Epithelial cell of proximal tubule (primary cell): ENCODE measurements around the gene RHBDF1. TPM values are rescaled to one million over a fixed set of nuclear protein-coding genes. Genes with fewer than 3 reads are reported as not detected.
A peak's percentile ranks its signal among the peaks of the same experiment; 100 is the strongest.
"Not testable (repeated sequence)": the region's sequence is repeated elsewhere in the genome, so short reads cannot be mapped to it uniquely, and the experiment has no call there.

Experiments used
- DNase-seq: peaks from one replicate; pipeline ENCODE4 v3.0.0-alpha.2; 2011; ENCODE audit warnings: low read depth
- H3K4me3 ChIP-seq: 2 replicates; pipeline ENCODE4 v1.5.1; 2011; ENCODE audit warnings: low read depth, mild to moderate bottlenecking, low read length
- CTCF ChIP-seq: conservative IDR thresholded peaks from 2 replicates; pipeline ENCODE4 v1.5.1; 2012; ENCODE audit warnings: low read depth, mild to moderate bottlenecking, low read length
- total RNA-seq: library from RNA; depleted of rRNA; stranded (reverse); fragments of >200 nt; gene quantifications from 2 replicates; pipeline ENCODE4 v1.2.3, GENCODE V29; 2015

Gene RHBDF1
- total RNA-seq, 1 donor from 2014 or later, result 21.2 TPM

DNA sequence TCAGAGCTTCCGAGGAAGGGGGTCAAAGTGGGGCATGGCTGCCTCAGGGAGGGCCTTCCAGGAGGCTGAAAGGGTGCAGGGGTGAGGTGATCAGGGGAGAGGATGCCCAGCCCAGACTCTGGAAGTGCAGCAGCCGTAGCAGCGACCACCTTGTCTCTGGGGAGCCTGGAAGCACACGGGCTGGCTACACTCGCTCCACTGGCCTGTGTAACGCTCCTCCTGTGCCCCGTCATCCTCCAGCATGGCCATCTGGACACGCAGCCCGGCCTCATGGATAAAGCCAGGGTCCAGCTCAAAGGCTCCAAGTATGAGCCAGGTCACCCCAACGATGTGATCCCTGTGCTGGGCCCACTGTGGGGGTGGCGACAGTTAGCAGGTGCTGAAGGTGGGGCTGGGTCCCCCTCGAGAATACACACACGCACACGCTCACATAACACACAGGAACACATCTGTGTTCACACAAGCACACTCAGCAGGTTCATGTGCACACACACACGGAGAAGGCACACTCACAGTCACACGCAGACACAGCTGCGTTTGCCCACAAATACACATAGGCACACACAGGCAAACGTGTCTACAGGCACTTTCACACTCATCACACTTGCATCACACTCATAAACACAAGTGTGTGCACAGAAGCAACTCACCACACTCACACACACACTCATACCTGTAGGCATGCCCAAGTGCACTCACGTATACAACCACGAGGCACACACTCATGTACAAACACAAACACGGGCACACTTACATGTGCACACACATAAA, 38.4 kb downstream of the RHBDF1 start:
- DNase-seq, result no peak
- no peak overlapping the region for H3K4me3 ChIP-seq
- no peak for TF ChIP-seq CTCF

DNA sequence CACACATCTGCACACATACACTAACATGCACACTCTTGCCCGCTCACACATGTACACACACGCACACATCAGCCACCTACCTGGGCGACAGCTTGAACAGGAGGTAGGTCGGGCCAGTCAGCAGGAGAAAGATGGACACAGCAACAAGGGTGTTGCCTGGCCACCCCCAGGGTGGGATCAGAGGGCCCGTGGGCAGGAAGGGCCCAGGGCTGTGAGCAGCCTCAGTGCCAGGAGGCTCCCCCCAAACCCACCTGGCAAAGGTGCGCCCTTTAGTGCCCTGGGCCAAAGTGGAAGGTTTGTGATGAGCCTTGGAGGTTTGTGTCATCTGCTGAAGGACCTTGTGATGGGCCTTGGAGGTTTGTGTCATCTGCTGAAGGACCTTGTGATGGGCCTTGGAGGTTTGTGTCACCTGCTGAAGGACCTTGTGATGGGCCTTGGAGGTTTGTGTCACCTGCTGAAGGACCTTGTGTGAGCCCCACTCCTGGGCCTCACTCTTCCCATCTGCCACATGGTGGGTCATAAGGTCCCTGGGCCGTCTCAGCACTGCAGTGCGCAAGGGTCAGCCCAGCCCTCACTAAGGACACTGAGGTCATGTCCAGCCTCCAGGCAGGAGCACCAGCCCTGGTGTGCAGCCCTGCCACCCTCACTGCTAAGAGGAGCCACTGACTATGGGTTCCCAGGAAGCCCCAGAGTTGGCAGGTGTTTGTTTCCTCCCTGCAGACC, 39.1 kb downstream of the RHBDF1 start:
- not testable (repeated sequence) for DNase-seq, H3K4me3 ChIP-seq

GRCh38 chr16:30627-31026, 41.8 kb downstream of the RHBDF1 start:
- not testable (repeated sequence) for DNase-seq, H3K4me3 ChIP-seq

DNA sequence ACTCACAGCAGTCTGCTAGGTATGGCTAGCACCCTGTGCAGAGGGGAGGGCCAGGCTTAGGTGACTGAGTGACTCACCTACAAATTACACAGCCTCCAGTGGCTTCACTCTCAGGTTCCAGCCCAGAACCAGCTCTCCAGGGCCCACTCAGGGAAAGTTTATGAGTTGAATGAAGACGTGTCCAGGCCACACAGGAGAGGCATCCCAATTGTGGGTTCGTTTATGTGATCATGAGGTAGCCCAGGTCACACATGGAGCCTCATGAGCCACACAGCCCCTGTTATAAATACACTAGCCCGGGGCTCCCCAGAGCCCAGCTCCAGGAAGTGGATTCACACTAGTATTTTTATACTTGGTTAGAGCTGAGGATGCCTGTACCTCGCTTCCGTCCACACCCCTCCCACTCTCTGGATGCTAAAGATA, 46.5 kb downstream of the RHBDF1 start:
- H3K4me3 ChIP-seq, DNase-seq: not testable (repeated sequence)

- H3K4me3 ChIP-seq, DNase-seq: not testable (repeated sequence)
These were observed 48.3 kb downstream of the RHBDF1 start for GRCh38 chr16:24151-24550.

- H3K4me3 ChIP-seq, DNase-seq: not testable (repeated sequence)
These were observed 51.5 kb downstream of the RHBDF1 start for GRCh38 chr16:20886-21285.

DNA sequence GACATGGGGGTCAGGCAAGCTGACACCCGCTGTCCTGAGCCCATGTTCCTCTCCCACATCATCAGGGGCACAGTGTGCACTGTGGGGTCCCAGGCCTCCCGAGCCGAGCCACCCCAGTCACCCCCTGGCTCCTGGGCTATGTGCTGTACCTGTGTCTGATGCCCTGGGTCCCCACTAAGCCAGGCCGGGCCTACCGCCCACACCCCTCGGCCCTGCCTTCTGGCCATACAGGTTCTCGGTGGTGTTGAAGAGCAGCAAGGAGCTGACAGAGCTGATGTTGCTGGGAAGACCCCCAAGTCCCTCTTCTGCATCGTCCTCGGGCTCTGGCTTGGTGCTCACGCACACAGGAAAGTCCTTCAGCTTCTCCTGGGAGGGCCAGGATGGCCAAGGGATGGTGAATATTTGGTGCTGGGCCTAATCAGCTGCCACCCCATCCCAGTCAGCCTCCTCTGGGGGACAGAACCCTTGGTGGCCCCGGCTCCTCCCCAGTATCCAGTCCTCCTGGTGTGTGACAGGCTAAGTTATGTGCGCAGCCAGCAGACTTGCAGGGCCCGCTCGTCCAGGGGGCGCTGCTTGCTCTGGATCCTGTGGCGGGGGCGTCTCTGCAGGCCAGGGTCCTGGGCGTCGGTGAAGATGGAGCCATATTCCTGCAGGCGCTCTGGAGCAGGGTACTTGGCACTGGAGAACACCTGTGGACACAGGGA, 55.2 kb downstream of the RHBDF1 start:
- DNase-seq, H3K4me3 ChIP-seq: not testable (repeated sequence)

GRCh38 chr16:10772-11171, 61.7 kb downstream of the RHBDF1 start:
- not testable (repeated sequence) for H3K4me3 ChIP-seq, DNase-seq
- TF ChIP-seq CTCF, result peak; percentile 47

- no peak for TF ChIP-seq CTCF
- peak overlapping the region; percentile 43 for H3K4me3 ChIP-seq
- no peak for DNase-seq
These were observed 62.3 kb downstream of the RHBDF1 start for GRCh38 chr16:9903-10665.

Other genes starting within 250 kb of the RHBDF1 start
- 9.4 and 23.7 TPM in 2 replicates for gene POLR3K, start 19.0 kb downstream of the RHBDF1 start, total RNA-seq
- 53.9 and 78.1 TPM in 2 replicates for gene SNRNP25, start 18.8 kb downstream of the RHBDF1 start, total RNA-seq
- gene MPG, start 5.6 kb upstream of the RHBDF1 start, total RNA-seq, result 92.8 and 223 TPM in 2 replicates
- 12.2 and 14.4 TPM in 2 replicates for gene NPRL3, start 66.0 kb upstream of the RHBDF1 start, total RNA-seq
- not detected in 2 replicates for gene HBZ, start 80.0 kb upstream of the RHBDF1 start, total RNA-seq
- not detected in 2 replicates for gene HBM, start 93.3 kb upstream of the RHBDF1 start, total RNA-seq
- gene HBA2, start 100.2 kb upstream of the RHBDF1 start, total RNA-seq, result not detected in 2 replicates
- not detected in 2 replicates for gene HBA1, start 104.0 kb upstream of the RHBDF1 start, total RNA-seq
- 1.5 and 12.1 TPM in 2 replicates for gene HBQ1, start 107.8 kb upstream of the RHBDF1 start, total RNA-seq
- 49.3 and 77.6 TPM in 2 replicates for gene LUC7L, start 156.8 kb upstream of the RHBDF1 start, total RNA-seq
- gene FAM234A, start 162.2 kb upstream of the RHBDF1 start, total RNA-seq, result 67.3 and 87.6 TPM in 2 replicates
- 1.0 TPM in 1 of 2 replicates, not detected in the other for gene RGS11, start 203.3 kb upstream of the RHBDF1 start, total RNA-seq
- gene ARHGDIG, start 208.0 kb upstream of the RHBDF1 start, total RNA-seq, result 0.29 TPM in 1 of 2 replicates, not detected in the other
- not detected in 2 replicates for gene PDIA2, start 210.5 kb upstream of the RHBDF1 start, total RNA-seq